BLaER1 (cell line): ENCODE measurements around the gene MAP3K15.

ENCODE experiments used
- H3K27ac ChIP-seq: shearing (Covaris generic); formaldehyde crosslinking; 2 replicates; pipeline ENCODE4 v1.8.1; 2022
- H3K27me3 ChIP-seq: shearing (Covaris generic); formaldehyde crosslinking; 2 replicates; pipeline ENCODE4 v1.8.1; 2022
- H3K36me3 ChIP-seq: shearing (Covaris generic); formaldehyde crosslinking; 2 replicates; pipeline ENCODE4 v1.8.1; 2022
- H3K4me1 ChIP-seq: shearing (Covaris generic); formaldehyde crosslinking; 2 replicates; pipeline ENCODE4 v1.8.1; 2022
- H3K4me2 ChIP-seq: shearing (Covaris generic); formaldehyde crosslinking; 2 replicates; pipeline ENCODE4 v1.8.1; 2022
- H3K4me3 ChIP-seq: shearing (Covaris generic); formaldehyde crosslinking; 2 replicates; pipeline ENCODE4 v1.8.1; 2022
- H3K9ac ChIP-seq: shearing (Covaris generic); formaldehyde crosslinking; 2 replicates; pipeline ENCODE4 v1.8.1; 2022
- H3K9me3 ChIP-seq: shearing (Covaris generic); formaldehyde crosslinking; 2 replicates; pipeline ENCODE4 v1.8.1; 2022
- H4K20me1 ChIP-seq: shearing (Covaris generic); formaldehyde crosslinking; 2 replicates; pipeline ENCODE4 v1.8.1; 2022
- Cebpa-rat ChIP-seq: shearing (Covaris generic); IDR thresholded peaks from 2 replicates; pipeline ENCODE4 v1.8.1; 2022

MAP3K15 gene

DNA sequence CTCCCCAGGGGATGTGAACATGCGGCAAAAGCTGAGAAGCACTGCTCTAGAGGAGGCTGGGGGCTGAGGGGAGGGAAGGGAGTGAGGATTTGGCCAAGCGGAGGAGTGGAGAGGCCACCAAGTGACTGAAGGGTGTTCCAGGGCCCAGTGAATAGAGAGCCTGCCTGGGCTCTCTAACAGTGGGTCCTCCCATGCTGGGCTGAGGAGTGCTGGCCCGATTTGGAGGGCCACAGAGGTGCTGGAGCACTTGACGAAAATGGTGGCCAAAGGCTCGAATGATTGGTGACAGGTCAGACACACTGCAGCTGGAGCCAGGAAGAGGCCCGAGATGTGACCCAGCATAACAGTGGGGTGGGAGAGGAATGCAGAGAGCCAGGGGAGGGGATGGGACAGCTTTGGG lies 37.5 kb upstream of the MAP3K15 start:
- no peaks in the 10 kb centered on the region for H3K27me3 ChIP-seq
- H3K4me1 ChIP-seq: no peaks in the 10 kb centered on the region
- H3K27ac ChIP-seq: no peak overlapping the region
- no peaks in the 10 kb centered on the region for H4K20me1 ChIP-seq
- no peak overlapping the region for H3K4me3 ChIP-seq
- no peak overlapping the region for H3K4me2 ChIP-seq
- TF ChIP-seq Cebpa-rat: no peak
- H3K9ac ChIP-seq: no peak overlapping the region
- no peaks in the 10 kb centered on the region for H3K9me3 ChIP-seq
- H3K36me3 ChIP-seq: no peaks in the 10 kb centered on the region

GRCh38 chrX:19549838-19550237 lies 34.5 kb upstream of the MAP3K15 start:
- no peak for TF ChIP-seq Cebpa-rat
- Histone ChIP-seq H3K4me2 (no peak overlapping the region), H3K36me3 (no peaks in the 10 kb centered on the region), H4K20me1 (no peaks in the 10 kb centered on the region), H3K9me3 (no peaks in the 10 kb centered on the region), H3K27me3 (no peaks in the 10 kb centered on the region), H3K27ac (no peak overlapping the region), H3K9ac (no peak overlapping the region), H3K4me3 (no peak overlapping the region), H3K4me1 (no peaks in the 10 kb centered on the region)

GRCh38 chrX:19548934-19549333 lies 33.6 kb upstream of the MAP3K15 start:
- no peaks in the 10 kb centered on the region; the same call in 1 of the 2 replicates for H3K36me3 ChIP-seq
- no peaks in the 10 kb centered on the region for H3K4me1 ChIP-seq
- H3K4me3 ChIP-seq: no peak overlapping the region
- no peaks in the 10 kb centered on the region for H3K27me3 ChIP-seq
- 0 out of 2 replicates have a peak, but pooled peaks cover 3% of the 10 kb centered on the region for H4K20me1 ChIP-seq
- no peak overlapping the region for H3K4me2 ChIP-seq
- no peak for TF ChIP-seq Cebpa-rat
- no peaks in the 10 kb centered on the region for H3K9me3 ChIP-seq
- H3K27ac ChIP-seq: no peak overlapping the region
- H3K9ac ChIP-seq: no peak overlapping the region

GRCh38 chrX:19548279-19548678 lies 33.0 kb upstream of the MAP3K15 start:
- no peak for TF ChIP-seq Cebpa-rat
- H3K4me1 ChIP-seq: no peaks in the 10 kb centered on the region
- 0 out of 2 replicates have a peak, but pooled peaks cover 8% of the 10 kb centered on the region for H4K20me1 ChIP-seq
- H3K36me3 ChIP-seq: no peaks in the 10 kb centered on the region; the same call in 1 of the 2 replicates
- no peaks in the 10 kb centered on the region for H3K27me3 ChIP-seq
- H3K9ac ChIP-seq: no peak overlapping the region
- no peak overlapping the region for H3K4me3 ChIP-seq
- no peaks in the 10 kb centered on the region for H3K9me3 ChIP-seq
- H3K27ac ChIP-seq: no peak overlapping the region
- no peak overlapping the region for H3K4me2 ChIP-seq

DNA sequence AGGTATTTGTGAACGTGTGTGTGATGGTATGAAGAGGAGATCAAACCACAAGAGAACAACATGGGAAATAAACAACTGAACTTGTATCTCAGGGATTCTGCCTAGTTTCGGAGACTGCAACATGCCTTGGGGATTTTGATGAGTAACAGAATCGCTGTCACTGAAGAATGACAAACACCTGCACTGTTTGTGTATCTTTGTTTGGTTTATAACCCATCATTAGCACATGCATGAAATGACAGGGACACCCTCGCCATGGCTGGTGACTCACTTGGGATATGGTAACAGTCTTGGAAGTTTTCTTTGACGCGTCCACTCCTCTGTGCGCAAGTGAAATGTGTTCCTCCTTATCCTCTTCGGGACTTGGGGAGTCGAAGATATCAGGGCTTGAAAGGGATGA lies 30.3 kb upstream of the MAP3K15 start:
- no peak for TF ChIP-seq Cebpa-rat
- H3K36me3 ChIP-seq: peaks cover 7% of the 10 kb centered on the region; the same call in 1 of the 2 replicates
- H3K27ac ChIP-seq: no peak overlapping the region
- H4K20me1 ChIP-seq: 0 out of 2 replicates have a peak, but pooled peaks cover 8% of the 10 kb centered on the region
- no peak overlapping the region for H3K4me3 ChIP-seq
- no peaks in the 10 kb centered on the region for H3K27me3 ChIP-seq
- H3K9ac ChIP-seq: no peak overlapping the region
- H3K4me2 ChIP-seq: no peak overlapping the region
- H3K9me3 ChIP-seq: no peaks in the 10 kb centered on the region
- peaks cover 20% of the 10 kb centered on the region for H3K4me1 ChIP-seq

- peaks cover 7% of the 10 kb centered on the region; the same call in 1 of the 2 replicates for H3K36me3 ChIP-seq
- H3K4me2 ChIP-seq: no peak overlapping the region
- H3K4me1 ChIP-seq: peaks cover 22% of the 10 kb centered on the region
- no peaks in the 10 kb centered on the region for H3K27me3 ChIP-seq
- no peak overlapping the region for H3K4me3 ChIP-seq
- H3K9ac ChIP-seq: no peak overlapping the region
- no peak for TF ChIP-seq Cebpa-rat
- 0 out of 2 replicates have a peak, but pooled peaks cover 8% of the 10 kb centered on the region for H4K20me1 ChIP-seq
- H3K27ac ChIP-seq: no peak overlapping the region
- no peaks in the 10 kb centered on the region for H3K9me3 ChIP-seq
Measured at GRCh38 chrX:19544693-19545305, 29.5 kb upstream of the MAP3K15 start.

- no peak overlapping the region for H3K4me3 ChIP-seq
- no peak for TF ChIP-seq Cebpa-rat
- no peak overlapping the region for H3K27ac ChIP-seq
- 0 out of 2 replicates have a peak, but pooled peaks cover 8% of the 10 kb centered on the region for H4K20me1 ChIP-seq
- H3K9me3 ChIP-seq: no peaks in the 10 kb centered on the region
- peaks cover 7% of the 10 kb centered on the region; the same call in 1 of the 2 replicates for H3K36me3 ChIP-seq
- no peak overlapping the region for H3K4me2 ChIP-seq
- no peak overlapping the region for H3K9ac ChIP-seq
- peaks cover 22% of the 10 kb centered on the region for H3K4me1 ChIP-seq
- no peaks in the 10 kb centered on the region for H3K27me3 ChIP-seq
Measured at GRCh38 chrX:19543951-19544381, 28.7 kb upstream of the MAP3K15 start.

DNA sequence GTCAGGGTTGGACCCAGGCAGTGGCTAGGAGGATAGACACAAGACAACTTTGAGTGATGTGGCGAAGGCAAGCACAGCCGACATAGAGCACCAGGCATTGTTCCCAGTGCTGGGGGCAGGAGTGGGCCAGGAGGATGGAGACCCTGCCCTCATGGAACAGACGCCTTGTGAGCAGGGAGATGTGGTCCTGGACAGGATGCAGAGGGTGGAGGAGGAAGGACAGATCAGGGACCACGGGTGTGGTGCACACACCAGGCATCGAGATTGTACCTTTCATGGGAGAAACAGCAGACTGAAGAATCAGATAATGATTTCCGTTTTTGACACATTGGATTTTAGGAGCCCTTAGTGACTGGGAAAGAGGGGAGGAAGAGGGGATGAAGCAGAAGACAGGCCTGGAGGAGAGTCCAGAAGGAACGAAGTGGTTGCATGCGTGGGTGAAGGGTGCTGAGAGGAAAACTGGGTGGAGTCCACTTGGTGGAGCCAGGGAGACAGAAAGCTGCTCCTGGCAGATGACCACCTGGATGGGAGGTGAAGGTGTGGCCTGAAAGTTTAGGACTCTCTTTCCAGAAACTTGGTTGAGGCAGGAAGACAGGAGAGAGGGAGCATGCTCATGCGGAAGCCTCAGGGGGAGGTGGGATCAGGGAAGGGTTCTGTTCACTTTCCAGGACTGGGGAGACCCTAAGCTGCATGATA lies 27.9 kb upstream of the MAP3K15 start:
- no peak overlapping the region for H3K4me3 ChIP-seq
- H3K27ac ChIP-seq: no peak overlapping the region
- TF ChIP-seq Cebpa-rat: no peak
- H3K4me1 ChIP-seq: peaks cover 22% of the 10 kb centered on the region
- H3K9me3 ChIP-seq: no peaks in the 10 kb centered on the region
- H4K20me1 ChIP-seq: 0 out of 2 replicates have a peak, but pooled peaks cover 8% of the 10 kb centered on the region
- no peak overlapping the region for H3K9ac ChIP-seq
- H3K27me3 ChIP-seq: no peaks in the 10 kb centered on the region
- H3K36me3 ChIP-seq: peaks cover 7% of the 10 kb centered on the region; the same call in 1 of the 2 replicates
- no peak overlapping the region for H3K4me2 ChIP-seq

GRCh38 chrX:19541931-19542330 lies 26.6 kb upstream of the MAP3K15 start:
- no peaks in the 10 kb centered on the region for H3K27me3 ChIP-seq
- peak overlapping the region; percentile 55; the same call in 1 of the 2 replicates for H3K4me2 ChIP-seq
- no peak for TF ChIP-seq Cebpa-rat
- H3K9ac ChIP-seq: no peak overlapping the region
- 0 out of 2 replicates have a peak, but pooled peaks cover 8% of the 10 kb centered on the region for H4K20me1 ChIP-seq
- no peak overlapping the region for H3K4me3 ChIP-seq
- peaks cover 22% of the 10 kb centered on the region for H3K4me1 ChIP-seq
- no peaks in the 10 kb centered on the region for H3K9me3 ChIP-seq
- peaks cover 9% of the 10 kb centered on the region; the same call in 1 of the 2 replicates for H3K36me3 ChIP-seq
- no peak overlapping the region for H3K27ac ChIP-seq

- peaks cover 22% of the 10 kb centered on the region for H3K4me1 ChIP-seq
- no peaks in the 10 kb centered on the region for H3K9me3 ChIP-seq
- peaks cover 16% of the 10 kb centered on the region for H3K36me3 ChIP-seq
- H3K9ac ChIP-seq: no peak overlapping the region
- peak overlapping the region; percentile 55 for H3K4me2 ChIP-seq
- no peaks in the 10 kb centered on the region for H3K27me3 ChIP-seq
- TF ChIP-seq Cebpa-rat: no peak
- H3K27ac ChIP-seq: no peak overlapping the region
- 0 out of 2 replicates have a peak, but pooled peaks cover 8% of the 10 kb centered on the region for H4K20me1 ChIP-seq
- no peak overlapping the region for H3K4me3 ChIP-seq
Measured at GRCh38 chrX:19541196-19541595, 25.9 kb upstream of the MAP3K15 start.
